ENCODE results near the gene EPHB4.

Gene EPHB4

DNA sequence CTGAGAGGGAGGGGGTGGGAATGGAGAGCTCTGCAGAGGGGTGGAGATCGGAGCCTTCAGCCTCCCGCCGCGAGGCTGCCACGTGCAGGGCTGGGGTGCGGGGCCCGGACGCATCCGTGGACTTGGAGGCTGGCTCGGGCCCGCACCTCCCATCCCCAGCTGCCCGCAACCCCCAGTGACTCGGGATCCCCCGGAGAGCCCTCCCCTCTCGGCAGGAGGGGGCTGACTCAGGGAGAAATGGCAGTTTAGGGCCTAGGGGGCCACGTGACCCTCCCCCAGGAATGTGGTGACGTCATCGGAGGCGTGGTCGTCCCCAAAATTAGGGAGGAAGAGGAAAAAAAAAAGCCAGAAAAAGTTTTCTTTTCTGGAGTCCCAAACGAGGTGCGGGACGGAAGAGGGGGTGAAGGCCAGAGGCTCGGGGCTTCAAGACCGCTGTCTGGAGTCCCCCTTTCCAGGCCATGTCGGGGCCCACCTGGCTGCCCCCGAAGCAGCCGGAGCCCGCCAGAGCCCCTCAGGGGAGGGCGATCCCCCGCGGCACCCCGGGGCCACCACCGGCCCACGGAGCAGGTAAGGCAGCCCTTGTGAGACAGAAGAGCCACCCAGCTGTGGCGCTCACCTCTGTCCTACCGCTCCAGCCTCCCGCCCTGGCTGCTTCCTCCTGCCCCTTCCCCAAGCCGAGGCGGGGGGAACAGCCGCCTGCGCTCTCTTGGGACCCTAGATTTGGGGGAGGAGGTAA lies 39.9 kb upstream of the EPHB4 start, which contains the start of gene TRIP6 (continued):
- TF ChIP-seq, protein P1, sequence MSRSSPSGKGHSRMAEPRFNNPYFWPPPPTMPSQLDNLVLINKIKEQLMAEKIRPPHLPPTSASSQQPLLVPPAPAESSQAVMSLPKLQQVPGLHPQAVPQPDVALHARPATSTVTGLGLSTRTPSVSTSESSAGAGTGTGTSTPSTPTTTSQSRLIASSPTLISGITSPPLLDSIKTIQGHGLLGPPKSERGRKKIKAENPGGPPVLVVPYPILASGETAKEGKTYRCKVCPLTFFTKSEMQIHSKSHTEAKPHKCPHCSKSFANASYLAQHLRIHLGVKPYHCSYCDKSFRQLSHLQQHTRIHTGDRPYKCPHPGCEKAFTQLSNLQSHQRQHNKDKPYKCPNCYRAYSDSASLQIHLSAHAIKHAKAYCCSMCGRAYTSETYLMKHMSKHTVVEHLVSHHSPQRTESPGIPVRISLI (tag by site-specific recombination; IDR thresholded peaks at IDR 0.05), result peak; percentile 98
- TF ChIP-seq ZNF37A (tag by site-specific recombination; IDR thresholded peaks at IDR 0.05) (peak; percentile 31; the same call in 1 of the 2 replicates), ZNF423 (tag by site-specific recombination; IDR thresholded peaks at IDR 0.05) (peak; percentile 98), ZNF670 (tag by site-specific recombination; IDR thresholded peaks at IDR 0.05; ENCODE audit: low read depth) (no peak), ZNF654 (tag by site-specific recombination; IDR thresholded peaks at IDR 0.05; ENCODE audit: low read depth) (no peak), ZNF558 (tag by site-specific recombination; IDR thresholded peaks at IDR 0.05) (peak; percentile 74; the same call in 1 of the 2 replicates), ZBTB20 (tag by site-specific recombination; IDR thresholded peaks at IDR 0.05) (peak; percentile 57; the same call in 1 of the 2 replicates), ZNF394 (tag by site-specific recombination; IDR thresholded peaks at IDR 0.05; ENCODE audit: borderline replicate concordance) (peak; percentile 54; the same call in 1 of the 2 replicates), ZNF610 (tag by site-specific recombination; IDR thresholded peaks at IDR 0.05; ENCODE audit: borderline replicate concordance) (no peak), ZSCAN23 (tag by site-specific recombination; IDR thresholded peaks at IDR 0.05) (peak; percentile 56; the same call in 1 of the 2 replicates), ZNF19 (tag by site-specific recombination; IDR thresholded peaks at IDR 0.05; ENCODE audit: low read depth) (no peak), ZNF529 (tag by site-specific recombination; IDR thresholded peaks at IDR 0.05; ENCODE audit: insufficient replicate concordance) (no peak), ZNF311 (tag by site-specific recombination; IDR thresholded peaks at IDR 0.05; ENCODE audit: borderline replicate concordance) (no peak), SP7 (tag by site-specific recombination; IDR thresholded peaks at IDR 0.05) (peak; percentile 97), MZF1 (tag by site-specific recombination; IDR thresholded peaks at IDR 0.05; ENCODE audit: borderline replicate concordance) (peak; percentile 49), ZNF416 (tag by site-specific recombination; IDR thresholded peaks at IDR 0.05) (no peak), ZNF248 (tag by site-specific recombination; IDR thresholded peaks at IDR 0.05) (no peak), ZNF114 (tag by site-specific recombination; IDR thresholded peaks at IDR 0.05) (no peak), ZNF514 (tag by site-specific recombination; IDR thresholded peaks at IDR 0.05) (no peak), GLIS2 (tag by site-specific recombination; IDR thresholded peaks at IDR 0.05) (peak; percentile 100), ZNF530 (tag by site-specific recombination; IDR thresholded peaks at IDR 0.05; ENCODE audit: low read depth) (no peak), ZNF791 (tag by site-specific recombination; IDR thresholded peaks at IDR 0.05) (no peak), OVOL3 (tag by site-specific recombination; IDR thresholded peaks at IDR 0.05) (no peak), ZNF561 (tag by site-specific recombination; IDR thresholded peaks at IDR 0.05; ENCODE audit: borderline replicate concordance) (no peak; the same call in 1 of the 2 replicates), ZNF571 (tag by site-specific recombination; IDR thresholded peaks at IDR 0.05) (no peak), ZBTB1 (tag by site-specific recombination; IDR thresholded peaks at IDR 0.05) (peak; percentile 84), ZBTB7A (tag by site-specific recombination; IDR thresholded peaks at IDR 0.05; ENCODE audit: low read depth) (peak; percentile 74; the same call in 1 of the 2 replicates), ZNF169 (tag by site-specific recombination; IDR thresholded peaks at IDR 0.05) (no peak)
- TF ChIP-seq, protein P2, sequence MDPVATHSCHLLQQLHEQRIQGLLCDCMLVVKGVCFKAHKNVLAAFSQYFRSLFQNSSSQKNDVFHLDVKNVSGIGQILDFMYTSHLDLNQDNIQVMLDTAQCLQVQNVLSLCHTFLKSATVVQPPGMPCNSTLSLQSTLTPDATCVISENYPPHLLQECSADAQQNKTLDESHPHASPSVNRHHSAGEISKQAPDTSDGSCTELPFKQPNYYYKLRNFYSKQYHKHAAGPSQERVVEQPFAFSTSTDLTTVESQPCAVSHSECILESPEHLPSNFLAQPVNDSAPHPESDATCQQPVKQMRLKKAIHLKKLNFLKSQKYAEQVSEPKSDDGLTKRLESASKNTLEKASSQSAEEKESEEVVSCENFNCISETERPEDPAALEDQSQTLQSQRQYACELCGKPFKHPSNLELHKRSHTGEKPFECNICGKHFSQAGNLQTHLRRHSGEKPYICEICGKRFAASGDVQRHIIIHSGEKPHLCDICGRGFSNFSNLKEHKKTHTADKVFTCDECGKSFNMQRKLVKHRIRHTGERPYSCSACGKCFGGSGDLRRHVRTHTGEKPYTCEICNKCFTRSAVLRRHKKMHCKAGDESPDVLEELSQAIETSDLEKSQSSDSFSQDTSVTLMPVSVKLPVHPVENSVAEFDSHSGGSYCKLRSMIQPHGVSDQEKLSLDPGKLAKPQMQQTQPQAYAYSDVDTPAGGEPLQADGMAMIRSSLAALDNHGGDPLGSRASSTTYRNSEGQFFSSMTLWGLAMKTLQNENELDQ (tag by site-specific recombination; IDR thresholded peaks at IDR 0.05; ENCODE audit: low read depth), result no peak
- TF ChIP-seq, protein P3, sequence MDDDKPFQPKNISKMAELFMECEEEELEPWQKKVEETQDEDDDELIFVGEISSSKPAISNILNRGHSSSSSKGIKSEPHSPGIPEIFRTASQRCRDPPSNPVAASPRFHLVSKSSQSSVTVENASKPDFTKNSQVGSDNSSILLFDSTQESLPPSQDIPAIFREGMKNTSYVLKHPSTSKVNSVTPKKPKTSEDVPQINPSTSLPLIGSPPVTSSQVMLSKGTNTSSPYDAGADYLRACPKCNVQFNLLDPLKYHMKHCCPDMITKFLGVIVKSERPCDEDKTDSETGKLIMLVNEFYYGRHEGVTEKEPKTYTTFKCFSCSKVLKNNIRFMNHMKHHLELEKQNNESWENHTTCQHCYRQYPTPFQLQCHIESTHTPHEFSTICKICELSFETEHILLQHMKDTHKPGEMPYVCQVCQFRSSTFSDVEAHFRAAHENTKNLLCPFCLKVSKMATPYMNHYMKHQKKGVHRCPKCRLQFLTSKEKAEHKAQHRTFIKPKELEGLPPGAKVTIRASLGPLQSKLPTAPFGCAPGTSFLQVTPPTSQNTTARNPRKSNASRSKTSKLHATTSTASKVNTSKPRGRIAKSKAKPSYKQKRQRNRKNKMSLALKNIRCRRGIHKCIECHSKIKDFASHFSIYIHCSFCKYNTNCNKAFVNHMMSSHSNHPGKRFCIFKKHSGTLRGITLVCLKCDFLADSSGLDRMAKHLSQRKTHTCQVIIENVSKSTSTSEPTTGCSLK (tag by site-specific recombination; IDR thresholded peaks at IDR 0.05), result no peak
- TF ChIP-seq, protein P4, sequence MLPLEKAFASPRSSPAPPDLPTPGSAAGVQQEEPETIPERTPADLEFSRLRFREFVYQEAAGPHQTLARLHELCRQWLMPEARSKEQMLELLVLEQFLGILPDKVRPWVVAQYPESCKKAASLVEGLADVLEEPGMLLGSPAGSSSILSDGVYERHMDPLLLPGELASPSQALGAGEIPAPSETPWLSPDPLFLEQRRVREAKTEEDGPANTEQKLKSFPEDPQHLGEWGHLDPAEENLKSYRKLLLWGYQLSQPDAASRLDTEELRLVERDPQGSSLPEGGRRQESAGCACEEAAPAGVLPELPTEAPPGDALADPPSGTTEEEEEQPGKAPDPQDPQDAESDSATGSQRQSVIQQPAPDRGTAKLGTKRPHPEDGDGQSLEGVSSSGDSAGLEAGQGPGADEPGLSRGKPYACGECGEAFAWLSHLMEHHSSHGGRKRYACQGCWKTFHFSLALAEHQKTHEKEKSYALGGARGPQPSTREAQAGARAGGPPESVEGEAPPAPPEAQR (tag by site-specific recombination; IDR thresholded peaks at IDR 0.05), result no peak
- TF ChIP-seq, protein P5, sequence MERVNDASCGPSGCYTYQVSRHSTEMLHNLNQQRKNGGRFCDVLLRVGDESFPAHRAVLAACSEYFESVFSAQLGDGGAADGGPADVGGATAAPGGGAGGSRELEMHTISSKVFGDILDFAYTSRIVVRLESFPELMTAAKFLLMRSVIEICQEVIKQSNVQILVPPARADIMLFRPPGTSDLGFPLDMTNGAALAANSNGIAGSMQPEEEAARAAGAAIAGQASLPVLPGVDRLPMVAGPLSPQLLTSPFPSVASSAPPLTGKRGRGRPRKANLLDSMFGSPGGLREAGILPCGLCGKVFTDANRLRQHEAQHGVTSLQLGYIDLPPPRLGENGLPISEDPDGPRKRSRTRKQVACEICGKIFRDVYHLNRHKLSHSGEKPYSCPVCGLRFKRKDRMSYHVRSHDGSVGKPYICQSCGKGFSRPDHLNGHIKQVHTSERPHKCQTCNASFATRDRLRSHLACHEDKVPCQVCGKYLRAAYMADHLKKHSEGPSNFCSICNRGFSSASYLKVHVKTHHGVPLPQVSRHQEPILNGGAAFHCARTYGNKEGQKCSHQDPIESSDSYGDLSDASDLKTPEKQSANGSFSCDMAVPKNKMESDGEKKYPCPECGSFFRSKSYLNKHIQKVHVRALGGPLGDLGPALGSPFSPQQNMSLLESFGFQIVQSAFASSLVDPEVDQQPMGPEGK (tag by site-specific recombination; IDR thresholded peaks at IDR 0.05), result peak; percentile 99
